ENCODE results near the gene WNT7B. TPM values are rescaled to one million over a fixed set of nuclear protein-coding genes. Genes with fewer than 3 reads are reported as not detected.

WNT7B gene
- total RNA-seq, 1 experiment from 2014 or later, result not detected

DNA sequence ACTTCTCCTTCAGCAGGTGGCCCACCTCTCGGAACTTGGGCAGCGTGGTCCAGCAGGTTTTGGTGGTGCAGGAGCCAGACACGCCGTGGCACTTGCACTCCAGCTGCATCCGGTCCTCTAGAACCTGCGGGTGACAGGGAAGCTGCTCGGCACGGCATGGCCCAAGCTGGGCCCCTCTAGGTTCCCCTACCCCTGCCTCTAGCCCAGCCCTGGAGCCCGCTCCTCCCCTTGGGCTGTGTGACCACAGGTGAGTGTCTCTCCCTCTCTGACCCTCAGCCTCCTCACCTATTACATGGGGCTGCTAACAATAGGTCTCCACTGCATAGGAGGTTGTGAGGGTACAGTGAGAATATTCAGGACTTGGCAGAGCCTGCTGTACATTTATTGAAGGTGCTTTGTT is 53.8 kb downstream of the WNT7B start:
- DNase-seq (ENCODE audit: low spot score), result no peak
- intact Hi-C loops (cut with micrococcal nuclease; ENCODE audit: unreplicated experiment), result no loop called here
- POLR2A ChIA-PET (ENCODE audit: low non-redundant PET), result no interaction called here
- no peaks in the 10 kb centered on the region for H3K4me1 ChIP-seq (ENCODE audit: insufficient read depth, low read length, poor library complexity, severe bottlenecking)
- no peaks in the 10 kb centered on the region for H3K9me3 ChIP-seq (ENCODE audit: low read depth, low read length, poor library complexity, severe bottlenecking)
- BruUV-seq (replicated peaks), result no TSS peak
- TF ChIP-seq EZH2 (IDR thresholded peaks at IDR 0.05; ENCODE audit: borderline replicate concordance, low read depth, low read length, poor library complexity, severe bottlenecking), result no peak
- TF ChIP-seq, protein P1, sequence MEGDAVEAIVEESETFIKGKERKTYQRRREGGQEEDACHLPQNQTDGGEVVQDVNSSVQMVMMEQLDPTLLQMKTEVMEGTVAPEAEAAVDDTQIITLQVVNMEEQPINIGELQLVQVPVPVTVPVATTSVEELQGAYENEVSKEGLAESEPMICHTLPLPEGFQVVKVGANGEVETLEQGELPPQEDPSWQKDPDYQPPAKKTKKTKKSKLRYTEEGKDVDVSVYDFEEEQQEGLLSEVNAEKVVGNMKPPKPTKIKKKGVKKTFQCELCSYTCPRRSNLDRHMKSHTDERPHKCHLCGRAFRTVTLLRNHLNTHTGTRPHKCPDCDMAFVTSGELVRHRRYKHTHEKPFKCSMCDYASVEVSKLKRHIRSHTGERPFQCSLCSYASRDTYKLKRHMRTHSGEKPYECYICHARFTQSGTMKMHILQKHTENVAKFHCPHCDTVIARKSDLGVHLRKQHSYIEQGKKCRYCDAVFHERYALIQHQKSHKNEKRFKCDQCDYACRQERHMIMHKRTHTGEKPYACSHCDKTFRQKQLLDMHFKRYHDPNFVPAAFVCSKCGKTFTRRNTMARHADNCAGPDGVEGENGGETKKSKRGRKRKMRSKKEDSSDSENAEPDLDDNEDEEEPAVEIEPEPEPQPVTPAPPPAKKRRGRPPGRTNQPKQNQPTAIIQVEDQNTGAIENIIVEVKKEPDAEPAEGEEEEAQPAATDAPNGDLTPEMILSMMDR (conservative IDR thresholded peaks at IDR 0.05; ENCODE audit: low read depth, low read length), result no peak
- no peak overlapping the region for H3K4me3 ChIP-seq (ENCODE audit: low read depth, low read length, poor library complexity, severe bottlenecking)
- no peaks in the 10 kb centered on the region for H3K36me3 ChIP-seq (ENCODE audit: insufficient read depth, low read length, poor library complexity, severe bottlenecking)
- CTCF ChIA-PET, result no interaction called here
- H3K27me3 ChIP-seq (replicated peaks; ENCODE audit: insufficient read depth, low read depth, low read length, poor library complexity), result no peaks in the 10 kb centered on the region
- H3K27ac ChIP-seq (ENCODE audit: low read depth, low read length, poor library complexity, severe bottlenecking), result no peak overlapping the region

DNA sequence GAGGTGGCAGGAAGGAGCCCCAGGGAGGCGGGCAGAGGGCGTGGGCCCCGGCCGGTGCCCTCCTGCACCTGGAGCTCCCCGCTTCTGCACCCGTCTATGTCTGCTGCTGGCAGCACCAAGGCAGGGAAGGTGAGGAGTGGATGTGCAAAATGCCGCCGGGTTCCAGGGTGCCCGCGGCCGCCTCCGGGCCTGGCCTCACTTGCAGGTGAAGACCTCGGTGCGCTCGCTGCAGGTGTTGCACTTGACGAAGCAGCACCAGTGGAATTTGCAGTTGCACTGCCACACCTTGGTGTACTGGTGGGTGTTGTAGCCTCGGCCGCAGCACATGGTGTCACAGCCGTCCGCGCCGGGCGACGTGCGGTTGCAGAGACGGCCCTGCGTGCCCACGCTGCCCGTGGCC is 54.3 kb downstream of the WNT7B start:
- ChIA-PET POLR2A (ENCODE audit: low non-redundant PET) (no interaction called here), CTCF (no interaction called here)
- H3K4me3 ChIP-seq (ENCODE audit: low read depth, low read length, poor library complexity, severe bottlenecking), result no peak overlapping the region
- DNase-seq (ENCODE audit: low spot score), result no peak
- intact Hi-C loops (cut with micrococcal nuclease; ENCODE audit: unreplicated experiment), result no loop called here
- H3K27me3 ChIP-seq (replicated peaks; ENCODE audit: insufficient read depth, low read depth, low read length, poor library complexity), result no peaks in the 10 kb centered on the region
- no peaks in the 10 kb centered on the region for H3K36me3 ChIP-seq (ENCODE audit: insufficient read depth, low read length, poor library complexity, severe bottlenecking)
- no peaks in the 10 kb centered on the region for H3K9me3 ChIP-seq (ENCODE audit: low read depth, low read length, poor library complexity, severe bottlenecking)
- no peak overlapping the region for H3K27ac ChIP-seq (ENCODE audit: low read depth, low read length, poor library complexity, severe bottlenecking)
- H3K4me1 ChIP-seq (ENCODE audit: insufficient read depth, low read length, poor library complexity, severe bottlenecking), result no peaks in the 10 kb centered on the region
- BruUV-seq (replicated peaks), result no TSS peak
- TF ChIP-seq EZH2 (IDR thresholded peaks at IDR 0.05; ENCODE audit: borderline replicate concordance, low read depth, low read length, poor library complexity, severe bottlenecking), result no peak
- TF ChIP-seq, protein P1 (conservative IDR thresholded peaks at IDR 0.05; ENCODE audit: low read depth, low read length), result no peak

DNA sequence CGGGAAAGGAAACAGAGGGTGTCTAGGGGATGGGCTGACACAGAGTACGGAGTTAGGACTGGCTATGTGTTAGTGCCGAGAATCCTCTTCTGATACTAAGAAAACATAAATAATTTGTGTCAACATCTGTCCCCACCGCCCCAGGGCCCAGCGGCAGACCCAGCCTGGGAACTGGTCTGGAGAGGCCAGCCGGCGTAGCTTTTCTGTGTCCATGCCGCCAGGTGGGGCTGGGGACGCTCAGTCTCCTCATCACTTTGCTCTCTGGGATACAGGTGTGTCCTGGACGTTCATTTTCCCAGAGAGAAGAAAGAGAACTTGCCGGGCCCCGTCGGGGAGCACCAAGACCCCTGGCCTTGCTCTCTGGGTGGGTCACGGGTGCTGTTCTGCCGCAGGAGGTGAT is 54.7 kb downstream of the WNT7B start:
- H3K27ac ChIP-seq (ENCODE audit: low read depth, low read length, poor library complexity, severe bottlenecking), result no peak overlapping the region
- H3K27me3 ChIP-seq (replicated peaks; ENCODE audit: insufficient read depth, low read depth, low read length, poor library complexity), result no peaks in the 10 kb centered on the region
- H3K4me1 ChIP-seq (ENCODE audit: insufficient read depth, low read length, poor library complexity, severe bottlenecking), result no peaks in the 10 kb centered on the region
- intact Hi-C loops (cut with micrococcal nuclease; ENCODE audit: unreplicated experiment), result no loop called here
- no peak for DNase-seq (ENCODE audit: low spot score)
- ChIA-PET POLR2A (ENCODE audit: low non-redundant PET) (no interaction called here), CTCF (no interaction called here)
- BruUV-seq (replicated peaks), result no TSS peak
- H3K4me3 ChIP-seq (ENCODE audit: low read depth, low read length, poor library complexity, severe bottlenecking), result no peak overlapping the region
- no peaks in the 10 kb centered on the region for H3K9me3 ChIP-seq (ENCODE audit: low read depth, low read length, poor library complexity, severe bottlenecking)
- no peaks in the 10 kb centered on the region for H3K36me3 ChIP-seq (ENCODE audit: insufficient read depth, low read length, poor library complexity, severe bottlenecking)
- TF ChIP-seq, protein P1 (conservative IDR thresholded peaks at IDR 0.05; ENCODE audit: low read depth, low read length), result no peak
- no peak for TF ChIP-seq EZH2 (IDR thresholded peaks at IDR 0.05; ENCODE audit: borderline replicate concordance, low read depth, low read length, poor library complexity, severe bottlenecking)
